Endothelial cell of umbilical vein (primary cell): ENCODE measurements around the gene PRCC.

Experiments
- EZH2 ChIP-seq: IDR thresholded peaks from 2 replicates; pipeline ENCODE4 v1.6.1; 2012; ENCODE audit warnings: borderline replicate concordance, low read depth, mild to moderate bottlenecking, moderate library complexity, low read length, inconsistent platforms; ENCODE audit not compliant: severe bottlenecking
- FOS ChIP-seq: IDR thresholded peaks from 2 replicates; pipeline ENCODE4 v1.6.1; 2011; ENCODE audit warnings: mild to moderate bottlenecking, low read length, moderate library complexity, borderline replicate concordance; ENCODE audit not compliant: insufficient read depth
- TF ChIP-seq, protein P1 (sequence below), 2 donors: IDR thresholded peaks; 1 replicate in 1 of 2; 2 replicates in 1 of 2; pipeline ENCODE4 v1.5.1; 2011; ENCODE audit warnings: low read length in 2 of 2, mild to moderate bottlenecking in 2 of 2, moderate library complexity in 2 of 2, control low read depth in 1 of 2, inconsistent platforms in 1 of 2, low read depth in 1 of 2; ENCODE audit not compliant: insufficient read depth in 1 of 2; ENCODE audit errors: extremely low read depth in 1 of 2

DNA sequence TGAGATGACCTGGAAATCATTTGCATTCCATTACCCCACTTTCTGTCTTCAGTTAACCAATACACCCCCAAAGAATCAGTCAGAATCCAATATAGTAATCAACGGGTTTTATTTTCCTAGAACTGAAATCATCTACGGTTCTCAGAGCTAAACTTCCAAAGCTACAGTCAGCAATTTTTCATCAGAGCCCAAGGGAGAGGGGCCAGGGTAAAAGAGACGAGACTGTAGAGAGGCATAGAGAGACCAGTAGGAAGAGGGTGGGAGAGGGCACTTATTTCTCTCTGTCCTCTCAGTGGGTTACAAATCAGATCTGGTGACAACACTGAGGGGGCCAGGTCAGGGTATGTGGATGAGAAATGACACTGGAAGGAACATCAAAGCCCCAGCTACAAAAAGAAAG is 25.3 kb upstream of the PRCC start:
- TF ChIP-seq, protein P1, sequence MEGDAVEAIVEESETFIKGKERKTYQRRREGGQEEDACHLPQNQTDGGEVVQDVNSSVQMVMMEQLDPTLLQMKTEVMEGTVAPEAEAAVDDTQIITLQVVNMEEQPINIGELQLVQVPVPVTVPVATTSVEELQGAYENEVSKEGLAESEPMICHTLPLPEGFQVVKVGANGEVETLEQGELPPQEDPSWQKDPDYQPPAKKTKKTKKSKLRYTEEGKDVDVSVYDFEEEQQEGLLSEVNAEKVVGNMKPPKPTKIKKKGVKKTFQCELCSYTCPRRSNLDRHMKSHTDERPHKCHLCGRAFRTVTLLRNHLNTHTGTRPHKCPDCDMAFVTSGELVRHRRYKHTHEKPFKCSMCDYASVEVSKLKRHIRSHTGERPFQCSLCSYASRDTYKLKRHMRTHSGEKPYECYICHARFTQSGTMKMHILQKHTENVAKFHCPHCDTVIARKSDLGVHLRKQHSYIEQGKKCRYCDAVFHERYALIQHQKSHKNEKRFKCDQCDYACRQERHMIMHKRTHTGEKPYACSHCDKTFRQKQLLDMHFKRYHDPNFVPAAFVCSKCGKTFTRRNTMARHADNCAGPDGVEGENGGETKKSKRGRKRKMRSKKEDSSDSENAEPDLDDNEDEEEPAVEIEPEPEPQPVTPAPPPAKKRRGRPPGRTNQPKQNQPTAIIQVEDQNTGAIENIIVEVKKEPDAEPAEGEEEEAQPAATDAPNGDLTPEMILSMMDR (IDR thresholded peaks at IDR 0.05; ENCODE audit: extremely low read depth in 1 of 2, insufficient read depth in 1 of 2, low read depth in 1 of 2, low read length in 2 of 2): no peak
- TF ChIP-seq EZH2 (no peak), FOS (no peak)
